ENCODE measurements around the gene ZNF549. TPM values are rescaled to one million over a fixed set of nuclear protein-coding genes. Genes with fewer than 3 reads are reported as not detected.
"Not testable (repeated sequence)": the region's sequence is repeated elsewhere in the genome, so short reads cannot be mapped to it uniquely, and the experiment has no call there.

The ZNF549 gene
- total RNA-seq, 4 donors from 2014 or later = 7.7 to 12.7 (median 9.2) TPM

DNA sequence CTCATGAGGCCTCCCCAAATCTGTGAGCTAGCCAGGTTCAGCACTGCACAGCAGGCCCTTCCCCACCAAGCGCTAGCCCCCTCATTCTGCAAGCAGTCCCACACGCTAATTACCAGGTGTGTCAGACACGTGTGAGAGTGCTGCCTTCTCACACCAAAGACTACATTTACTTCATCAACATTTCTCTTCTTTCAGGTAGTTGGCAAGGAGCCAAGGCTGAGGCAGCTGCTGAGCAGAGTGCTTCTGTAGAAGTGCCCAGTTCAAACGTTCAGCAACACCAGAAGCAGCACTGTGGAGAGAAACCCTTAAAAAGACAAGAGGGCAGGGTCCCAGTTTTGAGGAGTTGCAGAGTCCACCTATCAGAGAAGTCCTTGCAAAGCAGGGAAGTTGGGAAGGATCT is 21.0 kb upstream of the ZNF549 start:
- Histone ChIP-seq H3K27me3 (no peaks in the 10 kb centered on the region), H3K36me3 (peaks cover 26 to 29% of the 10 kb centered on the region in 2 donors), H3K4me3 (replicated peaks in 1 of 3) (no peak overlapping the region), H3K4me1 (peaks cover 0 to under 1% of the 10 kb centered on the region in 2 donors), H3K27ac (no peak overlapping the region), H3K9me3 (no peaks in the 10 kb centered on the region)
- no peak for DNase-seq
- WGBS, 2 donors = 53 to 72% methylated on average over 4 of the region's 4 CpGs
- intact Hi-C loops (cut with DNase I) = no loop called here
- TF ChIP-seq POLR2A (IDR thresholded peaks at IDR 0.05) (no peak), CTCF (IDR thresholded peaks at IDR 0.05) (no peak)

GRCh38 chr19:57511484-57511883 is 15.7 kb upstream of the ZNF549 start:
- Histone ChIP-seq H3K27me3 (no peaks in the 10 kb centered on the region), H3K27ac (no peak overlapping the region), H3K36me3 (peaks cover 11 to 15% of the 10 kb centered on the region in 2 donors), H3K4me1 (no peaks in the 10 kb centered on the region), H3K9me3 (no peaks in the 10 kb centered on the region), H3K4me3 (replicated peaks in 1 of 3) (no peak overlapping the region)
- intact Hi-C loops (cut with DNase I) = no loop called here
- TF ChIP-seq CTCF (IDR thresholded peaks at IDR 0.05) (no peak), POLR2A (IDR thresholded peaks at IDR 0.05) (no peak)
- no peak for DNase-seq

DNA sequence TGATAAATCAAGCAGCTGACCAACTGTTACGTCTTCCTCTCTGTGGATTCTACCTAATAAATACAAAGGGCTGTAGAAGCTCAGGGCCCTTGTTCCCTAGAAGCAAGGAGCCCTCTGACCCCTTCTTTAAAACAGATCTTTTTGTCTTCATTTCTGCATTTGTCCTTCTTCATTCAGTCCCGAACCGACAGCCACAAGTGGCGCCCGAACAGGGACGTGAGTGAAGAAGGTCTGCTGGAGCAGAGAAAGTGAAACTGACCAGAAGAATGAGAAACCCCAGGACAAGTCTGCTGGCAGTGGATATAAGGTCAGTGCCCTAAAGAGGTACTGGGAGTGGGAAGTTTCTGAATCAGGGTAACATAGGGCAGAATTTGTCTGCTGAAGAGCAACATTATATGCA is 14.3 kb upstream of the ZNF549 start:
- WGBS, 2 donors = 95 to 98% methylated on average over 6 of the region's 6 CpGs
- no peak for DNase-seq
- Histone ChIP-seq H3K27ac (no peak overlapping the region), H3K36me3 (peaks cover 0 to 3% of the 10 kb centered on the region in 2 donors), H3K4me1 (no peaks in the 10 kb centered on the region), H3K9me3 (no peaks in the 10 kb centered on the region), H3K27me3 (no peaks in the 10 kb centered on the region), H3K4me3 (replicated peaks in 1 of 3) (no peak overlapping the region)
- TF ChIP-seq POLR2A (IDR thresholded peaks at IDR 0.05) (no peak), CTCF (IDR thresholded peaks at IDR 0.05) (no peak)
- intact Hi-C loops (cut with DNase I) = no loop called here

- no peaks in the 10 kb centered on the region for H3K9me3 ChIP-seq
- 89 to 92% methylated on average over 5 of the region's 5 CpGs for WGBS, 2 donors
- intact Hi-C loops (cut with DNase I) = no loop called here
- DNase-seq = no peak
- no peak overlapping the region for H3K27ac ChIP-seq
- H3K4me1 ChIP-seq = no peaks in the 10 kb centered on the region
- no peaks in the 10 kb centered on the region for H3K27me3 ChIP-seq
- H3K36me3 ChIP-seq = no peaks in the 10 kb centered on the region
- no peak overlapping the region for H3K4me3 ChIP-seq (replicated peaks in 1 of 3)
- TF ChIP-seq CTCF (IDR thresholded peaks at IDR 0.05) (no peak), POLR2A (IDR thresholded peaks at IDR 0.05) (no peak)
Measured at GRCh38 chr19:57515255-57515654, 11.9 kb upstream of the ZNF549 start.

GRCh38 chr19:57518021-57518420 is 9.1 kb upstream of the ZNF549 start:
- WGBS, 2 donors = 79 to 91% methylated on average over 4 of the region's 4 CpGs
- DNase-seq; H3K27me3 ChIP-seq; H3K4me3 ChIP-seq (replicated peaks in 1 of 3); H3K36me3 ChIP-seq; H3K4me1 ChIP-seq; intact Hi-C loops (cut with DNase I); H3K27ac ChIP-seq; H3K9me3 ChIP-seq: not testable (repeated sequence)

- no peaks in the 10 kb centered on the region for H3K27me3 ChIP-seq
- no peak for TF ChIP-seq CTCF (IDR thresholded peaks at IDR 0.05)
- no peak overlapping the region for H3K4me3 ChIP-seq (replicated peaks in 1 of 3)
- no peak overlapping the region for H3K27ac ChIP-seq
- intact Hi-C loops (cut with DNase I) = no loop called here
- peaks cover 4% of the 10 kb centered on the region for H3K9me3 ChIP-seq
- WGBS, 2 donors = 95 to 98% methylated on average over 7 of the region's 7 CpGs
- H3K36me3 ChIP-seq = peaks cover 47 to 57% of the 10 kb centered on the region in 2 donors
- DNase-seq = no peak
- no peaks in the 10 kb centered on the region for H3K4me1 ChIP-seq
Measured at GRCh38 chr19:57537953-57538547, 10.9 kb downstream of the ZNF549 start.

Data from thyroid gland (tissue), 4 donors.